Spleen (tissue), 11 donors: Measurements from ENCODE around the gene NFATC2. TPM values are rescaled to one million over a fixed set of nuclear protein-coding genes. Genes with fewer than 3 reads are reported as not detected.

Source experiments
- DNase-seq: peaks from one replicate; pipeline ENCODE4 v3.0.0-alpha.2; 2020
- H3K27ac ChIP-seq, 8 donors: fragments of 200-600 bp; sonication (generic) in 7 of 8; 1 replicate in 4 of 8; 2 replicates in 4 of 8; pipeline versions ENCODE4 v1.5.0 to v1.8.0; 2016 to 2021; ENCODE audit warnings: inconsistent platforms in 4 of 8, mild to moderate bottlenecking in 4 of 8, moderate library complexity in 1 of 8
- H3K27me3 ChIP-seq, 7 donors: fragments of 200-600 bp; sonication (generic) in 6 of 7; replicated peaks in 1 of 7; 1 replicate in 4 of 7; 2 replicates in 3 of 7; pipeline versions ENCODE4 v1.5.0 to v1.8.0; 2016 to 2021; ENCODE audit warnings: inconsistent platforms in 3 of 7, mild to moderate bottlenecking in 1 of 7
- H3K36me3 ChIP-seq, 6 donors: fragments of 200-600 bp; sonication (generic) in 5 of 6; 1 replicate in 4 of 6; 2 replicates in 2 of 6; pipeline versions ENCODE4 v1.5.0 to v1.8.0; 2016 to 2021; ENCODE audit warnings: inconsistent platforms in 2 of 6
- H3K4me1 ChIP-seq, 6 donors: fragments of 200-600 bp; sonication (generic) in 5 of 6; 1 replicate in 3 of 6; 2 replicates in 3 of 6; pipeline versions ENCODE4 v1.5.0 to v1.8.0; 2016 to 2021; ENCODE audit warnings: inconsistent platforms in 3 of 6
- H3K4me3 ChIP-seq, 8 donors: fragments of 200-600 bp; sonication (generic) in 7 of 8; 1 replicate in 4 of 8; 2 replicates in 4 of 8; pipeline versions ENCODE4 v1.5.0 to v1.8.0; 2016 to 2021; ENCODE audit warnings: inconsistent platforms in 4 of 8, mild to moderate bottlenecking in 4 of 8, moderate library complexity in 2 of 8
- H3K9me3 ChIP-seq, 8 donors: fragments of 200-600 bp; sonication (generic) in 7 of 8; 1 replicate in 4 of 8; 2 replicates in 4 of 8; pipeline versions ENCODE4 v1.5.0 to v1.8.0; 2016 to 2021; ENCODE audit warnings: inconsistent platforms in 4 of 8
- POLR2A ChIP-seq, 3 donors: fragments of 450-650 bp; IDR thresholded peaks; one replicate each; pipeline ENCODE4 v1.5.1; 2017; ENCODE audit warnings: antibody characterized with exemption in 3 of 3, mild to moderate bottlenecking in 1 of 3
- POLR2AphosphoS5 ChIP-seq, 3 donors: sonication (generic); formaldehyde crosslinking; IDR thresholded peaks; one replicate each; pipeline ENCODE4 v1.5.1; 2017; ENCODE audit warnings: antibody characterized with exemption in 3 of 3
- WGBS, 5 donors: extraction: QIAGEN DNeasy Blood & Tissue Kit in 3 of 5; methylation state at CpG; one replicate each; pipeline versions ENCODE4 v1.1.5 to v1.1.7; 2013 to 2018; 5-methylcytosine and 5-hydroxymethylcytosine counted together
- intact Hi-C: fragments of 100-400 bp; cut with DNase I; formaldehyde crosslinking; loops from one replicate; pipeline ENCODE4 v1.15.0; 2023; ENCODE audit warnings: low total_unique reads
- polyA plus RNA-seq, 3 donors: library from polyadenylated mRNA; stranded (reverse); fragments of 200-250 nt; gene quantifications; one replicate each; pipeline ENCODE4 v1.2.1, GENCODE V29; 2013
- total RNA-seq, 7 donors: library from RNA; depleted of rRNA in 3 of 7; stranded (reverse); fragments of >200 nt in 3 of 7; fragmentation: NEBNext Ultra II Directional in 4 of 7; extraction: Animal tissue kit (Norgen Biotek cat#: 25700) in 4 of 7; gene quantifications; one replicate each; pipeline versions ENCODE4 v1.1.0 to v1.2.1, GENCODE V29; 2016 to 2021
- TF ChIP-seq, protein P1 (sequence below), 11 experiments: fragments of 200-600 bp in 7 of 11; fragments of 450-650 bp in 4 of 11; sonication (generic) in 4 of 11; IDR thresholded peaks in 8 of 11; conservative IDR thresholded peaks in 3 of 11; 1 replicate in 7 of 11; 2 replicates in 4 of 11; pipeline versions ENCODE4 v1.4.0 to v1.8.0; 2016 to 2021; ENCODE audit warnings: antibody characterized with exemption in 11 of 11, inconsistent platforms in 4 of 11, mild to moderate bottlenecking in 1 of 11
- donor health status: healthy with polysubstance abuse.
- donor health status: DM: no; HTN: no; CAD: no; lungs with moderate emphysema.
- donor health status: DM: no; HTN: no; CAD: no.
- donor health status: Bipolar disorder and iron deficiency.
- donor health status: healthy.
- donor health status: DM: no; HTN: no; CAD: no.
- donor health status: DM: yes; HTN: yes; CAD: no.

The NFATC2 gene
- total and polyA plus RNA-seq, 10 donors, result 6.5 to 42.9 (median 34.5) TPM

DNA sequence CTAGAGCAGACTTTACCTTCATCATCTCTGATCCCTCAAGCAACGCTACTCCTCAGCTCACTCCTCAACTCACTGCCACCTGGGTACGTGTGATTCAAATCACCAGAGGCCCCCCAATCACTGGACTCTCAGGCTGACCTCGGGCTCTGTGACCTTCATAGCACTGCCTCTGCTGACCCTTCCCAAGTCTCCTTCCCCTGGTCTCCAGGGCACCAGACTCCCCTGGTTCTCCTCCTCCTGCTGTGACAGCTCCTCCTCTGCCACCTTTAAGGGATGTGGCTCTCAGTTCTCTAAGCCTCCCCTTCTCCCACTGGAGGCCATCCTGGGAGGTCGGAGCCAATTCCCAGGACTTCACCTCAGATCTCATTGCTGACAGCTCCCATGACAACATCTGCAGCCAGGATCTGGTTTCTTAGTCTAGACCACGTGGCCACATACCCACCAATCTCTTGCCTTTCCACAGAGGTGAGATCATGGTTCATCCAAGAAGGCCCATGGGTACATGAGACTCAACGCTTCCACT is 90.4 kb downstream of the NFATC2 start:
- Histone ChIP-seq H3K36me3 (peaks cover 0 to 76% (median 36%) of the 10 kb centered on the region in 6 donors), H3K27ac (no peak overlapping the region), H3K4me1 (peaks cover 11 to 43% (median 18%) of the 10 kb centered on the region in 6 donors), H3K27me3 (no peaks in the 10 kb centered on the region), H3K4me3 (no peak overlapping the region), H3K9me3 (peaks cover 0 to 6% (median 0%) of the 10 kb centered on the region in 8 donors)
- TF ChIP-seq POLR2AphosphoS5 (IDR thresholded peaks at IDR 0.05) (no peak), POLR2A (IDR thresholded peaks at IDR 0.05) (no peak)
- TF ChIP-seq, protein P1, sequence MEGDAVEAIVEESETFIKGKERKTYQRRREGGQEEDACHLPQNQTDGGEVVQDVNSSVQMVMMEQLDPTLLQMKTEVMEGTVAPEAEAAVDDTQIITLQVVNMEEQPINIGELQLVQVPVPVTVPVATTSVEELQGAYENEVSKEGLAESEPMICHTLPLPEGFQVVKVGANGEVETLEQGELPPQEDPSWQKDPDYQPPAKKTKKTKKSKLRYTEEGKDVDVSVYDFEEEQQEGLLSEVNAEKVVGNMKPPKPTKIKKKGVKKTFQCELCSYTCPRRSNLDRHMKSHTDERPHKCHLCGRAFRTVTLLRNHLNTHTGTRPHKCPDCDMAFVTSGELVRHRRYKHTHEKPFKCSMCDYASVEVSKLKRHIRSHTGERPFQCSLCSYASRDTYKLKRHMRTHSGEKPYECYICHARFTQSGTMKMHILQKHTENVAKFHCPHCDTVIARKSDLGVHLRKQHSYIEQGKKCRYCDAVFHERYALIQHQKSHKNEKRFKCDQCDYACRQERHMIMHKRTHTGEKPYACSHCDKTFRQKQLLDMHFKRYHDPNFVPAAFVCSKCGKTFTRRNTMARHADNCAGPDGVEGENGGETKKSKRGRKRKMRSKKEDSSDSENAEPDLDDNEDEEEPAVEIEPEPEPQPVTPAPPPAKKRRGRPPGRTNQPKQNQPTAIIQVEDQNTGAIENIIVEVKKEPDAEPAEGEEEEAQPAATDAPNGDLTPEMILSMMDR (IDR thresholded peaks at IDR 0.05 in 8 of 11, conservative IDR thresholded peaks at IDR 0.05 in 3 of 11), result no peak
- DNase-seq, result no peak
- intact Hi-C loops, result no loop called here
- WGBS, 5 donors, result 94 to 96% (median 95%) methylated on average over 6 of the region's 6 CpGs

GRCh38 chr20:51451484-51451883 is 91.0 kb downstream of the NFATC2 start:
- Histone ChIP-seq H3K36me3 (peaks cover 0 to 83% (median 36%) of the 10 kb centered on the region in 6 donors), H3K4me3 (no peak overlapping the region), H3K4me1 (peaks cover 5 to 43% (median 13%) of the 10 kb centered on the region in 6 donors), H3K27ac (no peak overlapping the region), H3K9me3 (peaks cover 0 to 6% (median 0%) of the 10 kb centered on the region in 8 donors), H3K27me3 (no peaks in the 10 kb centered on the region)
- 94 to 98% (median 95%) methylated on average over 11 to 12 of the region's 12 CpGs for WGBS, 5 donors
- intact Hi-C loops, result no loop called here
- no peak for TF ChIP-seq POLR2A (IDR thresholded peaks at IDR 0.05)
- TF ChIP-seq, protein P1 (IDR thresholded peaks at IDR 0.05 in 8 of 11, conservative IDR thresholded peaks at IDR 0.05 in 3 of 11), result no peak
- no peak for TF ChIP-seq POLR2AphosphoS5 (IDR thresholded peaks at IDR 0.05)
- no peak for DNase-seq

DNA sequence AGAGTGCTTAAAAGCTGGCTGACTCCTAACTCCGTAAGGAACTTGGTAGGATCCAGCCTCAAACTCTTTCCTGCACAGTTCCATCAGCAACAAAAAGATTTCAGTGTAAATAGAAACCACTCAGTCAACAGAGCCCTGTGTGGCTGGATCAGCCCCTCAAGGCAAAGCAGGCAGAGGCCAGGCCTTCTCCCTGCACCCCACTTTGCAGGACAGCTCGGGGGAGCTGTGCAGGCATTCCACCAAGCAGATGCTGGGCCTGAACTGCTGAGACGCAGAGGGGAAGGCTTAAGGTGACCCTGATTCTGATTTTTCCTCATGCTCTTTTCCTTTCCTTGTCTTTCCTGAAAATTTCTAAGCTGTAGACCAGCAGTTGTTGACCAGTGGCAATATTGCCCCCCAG is 91.5 kb downstream of the NFATC2 start:
- Histone ChIP-seq H3K36me3 (peaks cover 0 to 88% (median 36%) of the 10 kb centered on the region in 6 donors), H3K27ac (no peak overlapping the region), H3K9me3 (peaks cover 0 to 6% (median 0%) of the 10 kb centered on the region in 8 donors), H3K27me3 (no peaks in the 10 kb centered on the region), H3K4me3 (no peak overlapping the region), H3K4me1 (peaks cover under 1 to 43% (median 9%) of the 10 kb centered on the region in 6 donors)
- DNase-seq, result no peak
- WGBS, 5 donors, result 80 to 89% (median 82%) methylated on average over 3 of the region's 3 CpGs
- intact Hi-C loops, result no loop called here
- TF ChIP-seq, protein P1 (IDR thresholded peaks at IDR 0.05 in 8 of 11, conservative IDR thresholded peaks at IDR 0.05 in 3 of 11), result no peak

- 84 to 87% (median 85%) methylated on average over 5 of the region's 5 CpGs for WGBS, 5 donors
- intact Hi-C loops, result no loop called here
Observed at GRCh38 chr20:51450221-51450712, 92.3 kb downstream of the NFATC2 start.

More at GRCh38 chr20:51450221-51450712, 92.3 kb downstream of the NFATC2 start:
- Histone ChIP-seq H3K27ac (no peak overlapping the region), H3K27me3 (no peaks in the 10 kb centered on the region), H3K36me3 (peaks cover 0 to 90% (median 36%) of the 10 kb centered on the region in 6 donors), H3K9me3 (peaks cover 0 to 6% (median 0%) of the 10 kb centered on the region in 8 donors), H3K4me3 (no peak overlapping the region), H3K4me1 (peaks cover 0 to 49% (median 9%) of the 10 kb centered on the region in 6 donors)
- TF ChIP-seq POLR2AphosphoS5 (IDR thresholded peaks at IDR 0.05), result no peak
- no peak for TF ChIP-seq POLR2A (IDR thresholded peaks at IDR 0.05)
- TF ChIP-seq, protein P1 (IDR thresholded peaks at IDR 0.05 in 8 of 11, conservative IDR thresholded peaks at IDR 0.05 in 3 of 11), result no peak
- DNase-seq, result peak; percentile 32
